Tongue (tissue), 2 donors: ENCODE data around the gene NFATC2. TPM values are rescaled to one million over a fixed set of nuclear protein-coding genes. Genes with fewer than 3 reads are reported as not detected.

Experiments
- DNase-seq: peaks from one replicate; pipeline ENCODE4 v3.0.0-alpha.2; 2015
- total RNA-seq: library from RNA; depleted of rRNA; stranded (reverse); fragments of >200 nt; gene quantifications from one replicate; pipeline ENCODE4 v1.2.3, GENCODE V29; 2014

The NFATC2 gene
- total RNA-seq, 1 donor from 2014 or later, result 9.6 TPM

DNA sequence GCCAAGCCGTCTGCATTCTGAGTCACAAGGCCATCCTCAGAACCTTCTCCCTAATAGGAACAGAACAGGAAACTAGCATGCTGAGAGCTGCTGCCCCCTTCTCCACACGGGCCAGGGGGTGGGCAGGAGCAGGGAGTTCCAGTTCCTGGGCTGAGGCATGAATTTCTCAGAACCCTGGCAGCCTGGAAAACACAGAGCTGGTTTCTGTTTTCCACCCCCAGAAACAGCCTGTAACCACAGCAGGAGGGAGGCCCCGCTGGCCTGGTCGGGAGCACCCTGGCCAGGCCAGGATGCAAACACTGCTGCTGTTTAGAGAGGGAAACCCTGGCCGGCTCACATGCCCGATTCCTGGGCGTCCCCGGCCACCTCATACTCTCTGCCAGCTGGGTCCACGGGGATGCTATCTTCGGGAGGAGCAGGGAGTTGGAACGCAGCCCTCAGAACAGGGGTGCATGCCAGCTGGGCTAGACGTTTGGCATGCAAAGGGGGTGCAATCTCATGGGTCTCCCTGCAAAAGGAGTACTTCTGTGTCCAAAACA, 130.1 kb downstream of the NFATC2 start:
- peak; percentile 75 for DNase-seq

DNA sequence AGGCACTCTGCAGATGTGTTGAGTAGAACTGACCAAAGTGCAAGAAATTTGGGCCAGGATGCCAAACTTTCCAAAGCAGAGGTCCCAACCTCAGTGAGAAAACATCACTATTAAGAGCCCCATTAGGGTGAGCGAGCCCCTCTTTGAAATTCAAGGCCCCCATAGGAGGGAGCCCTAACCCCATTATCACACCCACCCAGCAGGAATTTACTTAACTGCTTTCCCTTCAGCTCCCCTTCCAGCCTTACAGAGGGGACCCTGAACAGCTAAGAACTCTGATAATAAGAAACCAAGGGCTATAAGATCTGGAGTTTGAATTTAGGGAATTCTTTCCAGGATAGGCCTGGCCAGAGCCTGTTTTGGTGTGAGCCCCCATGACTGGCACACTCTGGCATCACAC, 130.6 kb downstream of the NFATC2 start:
- DNase-seq, result peak; percentile 36

DNA sequence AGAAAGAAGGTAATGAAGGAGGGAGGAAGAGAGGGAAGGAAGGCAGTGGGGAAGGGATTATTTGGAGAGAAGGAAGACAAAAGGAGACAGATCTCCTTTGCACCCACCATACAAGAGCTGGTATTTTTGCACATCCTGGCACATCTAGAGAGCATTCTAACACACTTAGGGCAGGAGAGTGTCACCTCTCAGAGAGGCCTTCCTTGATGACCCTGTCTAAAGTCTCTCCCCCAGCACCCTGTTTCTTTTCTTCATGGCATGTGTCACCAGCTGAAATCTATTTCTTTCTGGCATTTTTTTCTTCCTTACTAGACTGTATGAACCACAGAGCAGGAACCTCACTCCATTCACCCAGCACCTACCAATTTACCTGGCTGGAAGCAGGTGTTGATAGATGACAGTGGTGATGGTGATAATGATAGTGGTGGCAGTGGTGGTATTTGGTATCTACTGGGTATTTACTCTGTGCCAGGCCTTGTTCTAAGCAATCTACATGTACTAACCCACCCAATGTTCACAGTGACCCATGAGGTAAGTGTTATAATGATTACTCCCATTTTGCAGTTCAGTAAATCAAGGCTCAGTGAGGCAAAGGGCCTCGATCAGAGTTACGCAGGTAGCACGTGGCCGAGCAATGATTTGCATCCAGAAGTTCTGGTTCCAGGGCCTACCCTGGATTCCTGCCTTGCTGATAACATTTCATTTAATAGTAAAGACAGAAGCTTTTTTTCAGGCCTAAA, 131.8 kb downstream of the NFATC2 start:
- no peak for DNase-seq

DNA sequence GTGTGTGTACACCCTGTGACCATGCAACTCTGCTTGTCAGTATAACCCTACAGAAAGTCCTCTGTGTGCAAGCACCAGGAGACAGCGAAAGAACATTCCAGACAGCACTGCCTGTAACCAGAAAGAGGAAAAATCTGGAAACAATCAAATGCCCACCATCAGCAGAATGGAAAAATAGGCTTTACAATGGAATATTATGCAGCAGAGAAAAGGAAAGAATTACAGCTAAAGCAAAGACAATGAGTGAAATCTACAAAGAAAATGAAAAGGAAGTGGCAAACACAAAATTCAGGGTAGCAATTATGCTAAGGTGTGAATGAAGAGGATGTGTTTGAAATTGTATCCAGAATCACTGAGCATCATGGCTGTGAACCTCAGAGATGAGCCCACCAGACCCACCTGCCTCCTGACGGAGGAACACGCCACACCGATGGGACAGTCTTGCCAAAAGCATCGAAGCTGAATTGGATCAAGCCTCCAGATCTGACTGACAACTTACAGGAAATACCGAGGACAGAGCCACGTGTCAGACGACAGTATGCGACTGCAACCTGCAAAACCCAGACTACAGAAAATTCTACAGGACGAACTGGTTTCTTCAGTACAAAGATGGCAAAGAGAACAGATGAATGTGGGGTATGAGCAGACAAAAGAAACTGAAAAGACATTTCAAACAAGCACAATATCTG, 133.2 kb downstream of the NFATC2 start:
- no peak for DNase-seq

DNA sequence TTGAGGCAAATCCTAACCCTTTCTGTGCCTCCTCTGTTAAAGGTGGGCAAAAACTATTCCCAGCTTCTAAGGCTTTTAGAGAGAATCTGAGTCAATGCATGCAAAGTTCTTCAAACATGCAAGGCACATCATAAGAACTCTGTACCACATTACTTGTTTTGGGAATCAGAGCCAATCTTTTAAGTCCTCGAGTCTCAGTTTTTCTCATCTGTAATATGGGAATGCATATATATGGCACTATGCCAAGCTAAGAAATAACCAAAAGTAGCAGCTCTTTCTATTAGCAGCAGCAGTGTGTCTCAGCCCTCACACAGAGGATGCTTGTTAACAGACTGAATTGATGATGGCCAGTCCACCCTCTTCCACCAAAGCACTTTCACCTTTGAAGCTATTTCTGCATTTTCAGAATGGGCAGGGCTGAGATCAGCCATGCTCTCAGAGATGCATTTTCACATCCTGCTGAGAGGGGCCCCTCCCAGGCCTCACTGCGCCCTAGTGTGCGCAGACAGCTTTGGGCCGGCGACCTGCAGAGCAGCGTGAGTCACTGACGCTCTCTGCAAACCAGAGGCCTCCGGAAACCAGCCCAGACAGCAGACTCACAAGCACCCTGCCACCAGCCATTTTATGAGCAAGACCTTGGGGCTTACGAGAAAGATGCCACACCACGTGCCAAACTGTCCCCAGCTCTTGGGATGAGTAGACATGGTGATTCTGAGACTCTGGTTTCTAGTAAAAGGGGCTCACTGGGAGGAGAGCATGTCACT, 138.0 kb downstream of the NFATC2 start:
- DNase-seq, result no peak

DNA sequence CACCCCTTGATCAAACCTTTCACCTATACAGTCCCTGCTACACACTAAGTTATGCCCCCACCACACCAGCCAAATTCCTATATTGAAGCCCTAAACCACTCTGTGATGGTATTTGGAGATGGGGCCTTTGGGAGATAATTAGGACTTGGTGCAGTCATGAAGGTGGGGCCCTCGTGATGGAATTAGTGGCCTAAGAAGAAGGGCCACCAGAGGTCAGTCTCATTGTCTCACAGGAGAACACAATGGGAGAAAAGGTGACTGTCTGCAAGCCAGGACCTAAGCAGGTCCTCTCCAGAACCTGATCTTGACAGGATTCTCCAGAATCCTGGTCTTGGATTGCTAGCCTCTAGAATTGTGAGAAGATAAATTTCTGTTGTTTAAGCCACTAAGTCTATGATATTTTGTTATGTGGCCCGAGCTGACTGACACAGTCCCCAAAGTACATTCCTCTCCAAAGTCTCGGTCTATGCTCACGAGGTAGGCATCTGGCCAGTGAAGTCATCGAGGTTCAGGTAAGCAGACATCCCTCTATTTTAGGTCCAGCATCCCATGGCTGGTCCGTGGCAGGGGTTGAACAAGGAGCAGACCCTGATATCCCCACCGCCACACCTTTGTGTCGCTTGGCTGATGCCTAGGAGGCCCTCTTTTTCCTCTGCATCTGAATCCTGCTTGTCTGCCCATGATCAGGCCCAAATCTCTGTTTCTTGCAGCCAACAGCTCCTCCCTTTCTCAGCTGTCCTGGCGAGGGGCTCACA, 138.9 kb downstream of the NFATC2 start:
- DNase-seq, result no peak

DNA sequence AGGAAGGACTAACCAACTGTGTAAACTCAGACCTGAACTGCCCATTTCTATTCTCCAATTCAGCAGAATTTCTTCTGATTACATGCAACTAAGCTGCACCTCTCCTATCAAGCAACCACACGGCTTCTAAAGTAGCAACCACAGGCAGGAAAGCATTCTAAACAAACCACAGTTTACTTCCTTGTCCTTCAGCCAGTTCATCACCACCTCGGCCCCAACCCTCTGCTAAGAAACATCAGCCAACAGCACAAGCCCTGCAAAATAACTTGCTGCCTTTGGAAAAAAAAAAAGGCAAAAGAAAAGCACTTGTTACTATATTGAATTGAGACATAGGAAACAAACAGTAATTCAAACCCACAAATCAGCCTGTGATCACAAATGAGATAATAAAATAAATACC, 140.3 kb downstream of the NFATC2 start:
- DNase-seq, result no peak

DNA sequence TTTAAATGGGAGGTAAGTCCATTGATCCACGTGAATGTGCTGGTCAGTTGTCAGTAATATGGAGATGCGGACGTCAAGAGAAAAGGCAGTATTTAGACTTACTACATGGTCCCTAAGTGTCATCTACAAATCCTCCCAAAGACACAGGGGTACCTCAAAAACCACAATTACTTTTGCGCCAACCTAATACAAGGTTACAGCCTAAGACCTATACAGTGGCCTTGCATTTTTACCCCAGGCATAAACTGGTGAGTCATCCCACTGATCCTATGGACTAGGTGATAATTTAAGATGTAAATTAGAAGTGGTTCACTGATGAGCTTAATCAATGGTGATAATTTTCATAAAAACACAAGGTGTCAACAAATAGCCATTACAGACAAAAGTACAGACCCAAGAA, 141.0 kb downstream of the NFATC2 start:
- DNase-seq, result no peak

DNA sequence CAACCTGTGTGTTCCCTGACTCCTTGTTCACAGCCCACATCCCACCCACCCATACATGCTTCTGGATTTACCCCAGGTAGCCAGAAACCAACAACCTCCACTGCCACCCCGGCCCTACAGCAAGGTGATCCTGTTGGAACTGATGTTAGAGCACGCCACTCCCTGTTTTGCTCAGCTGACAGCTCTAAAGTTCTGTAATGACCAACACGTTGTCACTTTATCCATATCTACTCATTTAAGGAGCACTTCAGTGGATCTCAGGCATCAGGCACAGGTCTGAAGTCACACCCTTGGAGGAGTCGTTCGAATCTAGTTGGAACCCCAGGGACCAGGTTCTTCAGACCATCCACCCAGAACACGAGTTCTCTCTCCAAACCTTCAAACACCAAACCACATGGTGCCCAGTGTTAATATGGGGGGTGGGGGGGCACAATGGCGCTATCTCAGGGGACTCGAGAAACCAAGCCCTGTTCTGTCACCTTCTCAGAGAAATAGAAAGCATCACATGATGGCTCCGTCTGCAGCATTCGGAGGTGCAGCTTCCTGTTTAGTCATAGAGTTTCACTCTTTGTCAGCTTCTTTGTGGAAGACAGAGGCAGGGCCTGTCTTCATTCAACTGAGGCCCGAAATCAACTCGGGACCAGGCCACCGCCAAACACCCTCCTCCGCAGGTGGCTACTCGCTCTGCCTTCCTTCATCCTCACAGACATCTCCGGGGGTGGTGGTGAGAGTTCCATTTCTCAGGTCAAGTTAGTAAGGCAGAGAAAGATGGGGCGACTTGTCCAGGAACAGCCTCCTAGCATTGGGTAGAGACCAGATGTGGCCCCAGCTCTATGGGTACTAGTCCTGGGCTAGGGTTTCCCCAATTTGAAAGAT, 142.2 kb downstream of the NFATC2 start:
- no peak for DNase-seq

DNA sequence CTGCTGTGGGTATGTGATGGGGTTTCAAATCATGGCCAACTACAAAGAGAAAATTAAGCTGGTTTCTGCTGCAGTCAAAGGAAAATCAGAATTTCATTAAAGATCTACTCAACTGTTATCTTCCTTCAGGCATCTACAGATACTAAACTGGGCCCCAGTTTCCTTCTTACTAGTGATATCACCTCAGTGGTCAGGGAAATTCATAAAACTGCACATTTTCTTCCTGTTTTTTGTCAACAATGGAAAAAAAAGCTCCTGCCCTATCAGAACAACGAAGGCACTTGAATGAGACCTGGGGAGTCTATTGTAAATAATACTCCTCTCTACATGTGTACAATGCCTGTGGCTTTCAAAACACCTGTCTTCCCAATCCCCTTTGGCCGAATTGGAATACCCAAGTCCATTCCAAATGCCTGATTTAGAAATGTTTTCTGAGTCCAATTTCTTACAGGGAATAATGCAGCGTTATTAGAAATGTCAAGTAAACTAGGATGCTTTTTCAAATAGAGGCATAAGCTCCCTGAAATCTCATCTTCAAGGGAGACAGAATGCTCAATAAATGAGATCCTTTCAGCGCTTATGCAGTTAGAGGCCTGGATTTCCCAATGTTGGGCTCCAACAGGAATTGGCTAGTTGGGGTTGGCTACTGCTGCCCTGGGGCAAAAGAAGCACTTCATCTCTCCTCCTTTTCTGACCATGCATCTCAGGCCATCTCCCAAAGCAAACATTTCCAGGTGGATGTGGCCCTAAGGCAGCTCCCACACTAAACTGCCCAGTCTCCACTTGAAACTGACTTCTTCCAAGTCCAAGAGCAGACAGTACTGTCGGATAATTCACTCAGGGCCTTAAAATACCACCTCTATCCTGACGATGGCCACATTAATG, 143.3 kb downstream of the NFATC2 start:
- no peak for DNase-seq

DNA sequence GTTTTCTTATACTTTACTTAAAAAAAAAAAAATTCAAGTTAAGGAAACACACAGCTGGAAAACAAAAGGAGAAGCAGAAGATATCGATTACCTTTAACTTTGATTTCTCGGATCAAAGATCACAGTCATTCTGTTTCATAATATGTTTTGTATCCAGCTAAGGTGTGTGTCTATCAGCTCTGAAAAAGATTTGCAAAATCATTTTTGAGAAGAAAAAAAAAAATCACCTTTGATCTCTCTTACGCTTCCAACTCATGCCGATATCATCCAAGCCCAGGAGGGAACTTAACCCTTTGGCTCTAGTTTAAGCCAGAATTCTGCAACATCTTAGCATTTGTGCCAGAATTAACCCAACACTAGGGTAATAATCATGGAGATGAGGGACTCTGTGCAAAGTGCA, 144.0 kb downstream of the NFATC2 start:
- DNase-seq, result no peak

DNA sequence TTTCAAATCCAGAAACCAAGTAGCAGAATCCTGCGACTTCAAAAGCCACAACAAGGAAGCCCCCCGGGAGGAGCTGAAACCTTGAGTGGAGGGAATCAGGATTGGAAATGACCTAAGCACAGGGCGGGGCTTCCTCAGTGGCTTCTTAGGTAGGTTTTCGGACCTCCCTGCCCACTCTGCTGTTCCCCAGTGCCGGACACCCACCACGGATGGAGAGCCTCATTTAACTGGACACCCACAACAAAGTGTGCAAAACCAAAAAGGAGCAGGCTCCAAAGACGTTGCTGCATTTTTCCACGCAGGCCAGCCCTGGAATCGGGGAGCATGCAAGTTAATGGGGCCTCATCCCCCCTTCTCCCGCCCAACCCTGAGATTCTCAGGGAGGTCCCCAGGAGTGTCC, 144.4 kb downstream of the NFATC2 start:
- no peak for DNase-seq

DNA sequence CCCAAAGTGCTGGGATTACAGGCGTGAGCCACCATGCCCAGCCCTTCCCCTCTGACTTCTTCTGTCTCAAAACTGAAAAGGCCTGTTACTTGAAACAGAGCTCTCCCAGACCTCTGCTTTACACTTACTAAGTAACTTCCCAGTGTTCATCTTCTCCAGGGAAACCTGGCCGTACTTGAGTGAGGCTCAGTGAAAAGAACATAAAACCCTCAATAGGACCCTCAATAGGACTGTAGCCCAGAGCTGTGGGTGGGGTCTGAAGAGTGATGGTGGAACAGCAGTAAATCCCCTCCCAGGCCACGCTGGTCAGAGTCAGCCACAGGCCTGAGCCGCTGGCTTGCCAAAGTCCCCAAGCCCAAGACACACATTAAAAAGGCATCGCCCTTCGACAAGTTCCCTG, 145.4 kb downstream of the NFATC2 start:
- DNase-seq, result no peak

DNA sequence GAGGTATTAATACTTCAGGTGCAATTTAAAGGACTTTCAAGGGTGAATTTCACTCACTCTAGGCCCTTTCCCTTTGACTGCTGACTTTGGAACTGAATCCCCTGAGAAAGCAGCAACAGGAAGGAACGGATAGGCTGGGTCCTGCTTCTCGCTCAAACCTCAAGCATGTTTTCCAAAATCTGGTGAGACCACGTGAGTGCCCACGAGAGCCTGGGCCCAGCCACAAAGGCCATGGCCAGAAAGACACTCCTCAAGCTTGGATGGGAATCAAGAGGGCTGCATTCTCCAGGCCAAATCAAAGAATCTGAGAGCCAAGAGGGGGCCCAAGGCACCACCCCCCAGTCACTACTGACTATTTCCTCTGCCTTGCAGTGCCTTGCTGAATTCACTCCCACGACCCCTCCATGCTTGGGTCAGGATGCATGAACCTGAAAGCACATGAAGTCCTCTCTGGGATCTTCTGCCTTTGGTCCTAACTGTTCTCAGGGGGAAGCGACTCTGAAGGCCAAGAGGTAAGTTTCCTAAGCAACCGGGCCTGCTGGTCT, 146.1 kb downstream of the NFATC2 start:
- DNase-seq, result no peak

DNA sequence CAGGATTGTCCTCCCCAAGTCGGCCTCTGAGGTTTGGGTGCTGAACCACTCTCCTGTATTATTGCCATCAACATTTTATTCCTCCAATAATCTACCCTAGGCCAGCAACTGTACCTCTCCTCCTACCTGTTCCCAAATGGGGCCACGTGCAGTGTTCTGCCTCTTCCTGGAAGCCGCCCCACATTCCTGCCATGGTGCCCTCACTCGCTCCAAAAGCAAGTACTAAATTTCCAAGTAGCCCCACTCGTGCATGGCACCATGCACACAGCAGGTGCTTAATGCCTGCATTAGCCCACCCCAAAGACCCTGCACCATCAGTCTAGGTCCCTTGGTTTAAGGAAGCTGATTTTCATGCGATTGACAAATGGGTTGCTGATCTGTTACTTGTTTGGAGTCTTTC, 147.8 kb downstream of the NFATC2 start:
- DNase-seq, result no peak

DNA sequence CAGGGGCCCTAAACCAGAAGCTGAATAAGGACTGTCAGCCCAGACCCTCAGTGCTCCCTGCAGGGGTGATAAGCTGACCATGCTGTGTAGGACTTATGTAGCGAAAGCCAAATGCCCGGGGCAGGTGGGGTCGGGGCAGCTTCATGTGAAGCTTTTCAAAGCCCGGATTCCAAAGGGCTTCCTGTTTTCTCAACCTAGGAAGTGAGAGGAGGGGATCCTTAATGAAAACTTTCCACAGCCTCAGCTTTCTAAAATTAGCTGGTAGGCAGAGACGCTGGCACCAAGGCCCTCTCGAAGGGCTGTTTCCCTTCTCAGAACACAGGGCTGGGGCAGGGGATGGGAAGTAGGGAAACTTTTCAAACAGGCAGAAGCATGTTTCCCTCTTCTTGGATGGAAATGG, 148.9 kb downstream of the NFATC2 start:
- DNase-seq, result peak; percentile 46

DNA sequence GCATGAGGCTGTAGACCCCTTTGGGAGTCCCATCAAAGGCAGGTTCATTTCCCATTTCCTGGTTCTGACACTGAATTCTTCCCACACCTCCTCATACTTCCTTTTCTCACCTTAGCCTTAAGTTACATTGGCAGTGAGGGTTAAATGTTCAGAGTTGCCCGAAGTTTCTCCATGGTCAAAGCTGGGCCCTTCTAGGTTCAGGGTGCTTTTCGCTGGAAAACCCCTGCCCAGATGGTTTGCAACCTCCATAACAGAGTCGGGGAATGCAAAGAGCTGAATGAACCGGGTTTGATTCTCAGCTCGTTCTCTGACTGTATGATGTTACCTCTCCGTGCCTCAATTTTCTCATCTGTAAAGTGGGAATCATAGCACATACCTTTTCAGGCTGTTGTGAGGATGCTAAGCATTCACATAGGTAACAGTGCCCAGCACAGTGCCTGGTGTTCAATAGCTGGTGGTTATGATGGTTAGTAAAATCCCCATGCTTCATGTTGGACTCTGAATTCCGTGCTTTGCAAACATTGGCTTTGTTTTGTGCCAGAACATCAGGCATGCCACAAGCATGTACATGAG, 149.8 kb downstream of the NFATC2 start:
- no peak for DNase-seq

DNA sequence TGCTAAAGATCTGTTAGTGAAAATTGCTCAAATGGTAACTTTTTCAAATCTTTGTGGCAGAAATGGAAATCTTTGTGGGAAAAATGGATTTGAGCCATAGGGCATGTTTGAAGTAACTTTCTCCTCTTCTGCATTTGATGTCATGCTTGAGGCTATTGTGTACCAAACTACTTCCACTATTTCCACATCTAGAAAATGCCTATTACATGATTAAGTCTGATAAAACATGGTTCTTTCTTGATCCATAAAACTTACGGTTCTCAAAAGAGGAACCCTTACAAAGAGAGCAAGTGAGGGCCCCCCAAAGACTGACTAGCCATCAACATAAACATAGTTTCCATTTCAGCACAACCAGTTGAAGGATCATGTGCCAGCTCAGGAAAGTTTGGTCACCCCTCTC, 150.6 kb downstream of the NFATC2 start:
- DNase-seq, result no peak

DNA sequence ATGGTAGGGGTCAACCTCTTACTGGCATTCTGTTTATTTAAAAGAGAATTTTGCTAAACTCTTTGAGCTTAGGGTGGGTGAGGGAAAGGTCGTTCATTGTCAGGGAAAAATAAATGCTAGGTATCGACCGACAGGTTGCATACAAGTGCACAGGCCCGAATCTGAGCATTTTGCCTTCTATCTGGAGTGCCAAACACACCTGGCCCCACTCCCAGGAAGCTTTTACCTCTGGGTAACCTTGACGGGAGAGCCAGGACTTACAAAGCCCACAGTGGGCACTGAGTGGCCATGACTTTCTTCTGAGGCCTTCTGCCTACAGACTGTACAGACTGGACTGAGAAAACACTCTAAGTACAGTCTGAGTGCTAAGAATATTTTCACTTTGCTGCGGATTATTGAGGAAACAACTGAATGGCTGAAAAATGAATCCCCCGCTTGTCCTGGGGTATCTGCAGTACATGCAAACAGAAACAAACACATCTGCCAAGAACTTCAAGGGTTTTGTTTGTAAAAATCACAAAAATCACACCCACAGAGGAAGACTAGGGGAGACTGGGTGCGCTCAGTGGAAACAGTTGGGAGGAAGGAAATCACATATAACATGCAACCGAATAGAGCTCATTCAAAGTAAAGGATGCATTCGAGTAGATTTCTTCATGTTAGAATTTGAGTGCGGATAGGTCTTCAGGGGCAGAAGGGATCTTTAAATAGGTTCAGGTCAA, 152.8 kb downstream of the NFATC2 start:
- no peak for DNase-seq
